CD4-positive, alpha-beta T cell treated with Interleukin-1 beta for 1 hour (primary cell): Measurements from ENCODE around the gene RPE.

Source experiments
- DNase-seq, 2 donors: peaks; one replicate each; pipeline ENCODE4 v3.0.0-alpha.2; 2020 to 2022

Gene RPE

DNA sequence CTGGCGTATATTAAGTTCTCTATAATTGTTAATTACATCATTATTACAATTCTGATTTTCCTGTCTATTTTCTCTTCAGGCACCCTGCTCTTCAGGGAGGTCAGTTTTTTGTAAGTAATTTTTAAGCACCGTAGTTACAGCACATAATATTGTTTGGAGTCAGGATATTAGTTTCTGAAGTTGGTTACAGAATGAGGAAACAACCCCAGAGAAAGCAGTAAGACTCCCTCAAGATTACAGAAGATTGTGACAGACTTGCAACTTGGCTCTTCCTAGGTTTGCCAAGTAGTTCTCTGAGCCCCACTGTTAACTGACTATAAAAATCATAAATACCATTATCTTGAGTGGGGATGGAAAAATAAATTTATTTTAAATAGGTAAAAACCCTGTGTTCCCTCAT, 921 bp downstream of the RPE start:
- DNase-seq = no peak

DNA sequence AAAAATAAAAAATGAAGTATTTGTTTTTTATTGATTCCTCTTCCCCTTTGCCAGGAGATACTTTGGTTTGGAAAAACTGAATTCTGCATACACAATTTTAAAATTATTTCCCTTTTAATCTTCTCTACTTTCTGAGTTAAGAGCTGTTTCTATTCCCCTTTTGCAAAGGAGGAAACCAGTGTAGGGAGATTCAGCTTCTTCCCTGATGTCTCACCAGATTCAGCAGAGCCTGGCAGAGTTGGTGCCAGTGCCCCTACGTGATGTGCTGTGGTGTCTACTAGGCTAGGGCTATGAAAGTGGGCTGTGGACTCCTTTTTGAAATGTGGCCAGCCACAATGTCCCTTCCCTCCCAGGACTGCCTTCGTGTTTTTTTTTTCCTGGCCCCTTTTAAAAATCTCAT, 2.4 kb downstream of the RPE start:
- DNase-seq = no peak

DNA sequence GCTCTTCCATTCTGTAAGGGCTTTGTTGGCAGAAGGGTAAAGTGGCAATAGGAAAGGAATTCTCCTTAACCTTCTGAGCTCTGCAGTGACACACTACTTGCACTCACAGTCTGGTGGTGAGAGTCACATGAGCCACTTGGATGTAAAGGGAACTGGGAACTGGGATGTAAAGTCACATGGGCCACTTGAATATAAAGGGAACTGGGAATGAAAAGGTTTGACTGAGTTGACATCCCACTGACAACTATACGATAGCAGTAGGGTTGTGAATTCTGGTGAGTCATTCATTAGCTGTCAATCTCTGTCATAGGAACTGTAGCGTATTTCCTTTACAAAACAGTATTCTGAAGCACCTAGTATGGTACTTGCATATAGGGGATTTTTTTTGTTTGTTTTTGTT, 5.5 kb downstream of the RPE start:
- no peak for DNase-seq

DNA sequence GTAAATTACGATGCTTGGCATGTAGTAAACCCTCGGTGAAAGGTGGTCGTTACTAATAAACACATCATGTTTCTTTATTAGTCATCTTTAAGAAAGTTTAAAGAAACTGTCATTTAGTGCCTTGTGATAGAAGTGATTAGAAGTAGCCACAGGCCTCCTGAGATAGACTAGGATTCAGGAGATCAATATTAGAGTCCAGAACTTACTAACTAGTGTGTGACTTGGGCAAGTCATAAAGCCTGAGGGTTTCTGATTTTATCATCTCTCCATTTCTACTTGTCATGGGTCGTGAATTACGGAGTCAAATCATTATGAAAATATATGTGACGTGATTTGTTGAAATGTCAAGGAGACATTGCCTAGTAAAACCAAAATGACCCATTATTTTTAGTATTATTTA, 6.7 kb downstream of the RPE start:
- no peak for DNase-seq

DNA sequence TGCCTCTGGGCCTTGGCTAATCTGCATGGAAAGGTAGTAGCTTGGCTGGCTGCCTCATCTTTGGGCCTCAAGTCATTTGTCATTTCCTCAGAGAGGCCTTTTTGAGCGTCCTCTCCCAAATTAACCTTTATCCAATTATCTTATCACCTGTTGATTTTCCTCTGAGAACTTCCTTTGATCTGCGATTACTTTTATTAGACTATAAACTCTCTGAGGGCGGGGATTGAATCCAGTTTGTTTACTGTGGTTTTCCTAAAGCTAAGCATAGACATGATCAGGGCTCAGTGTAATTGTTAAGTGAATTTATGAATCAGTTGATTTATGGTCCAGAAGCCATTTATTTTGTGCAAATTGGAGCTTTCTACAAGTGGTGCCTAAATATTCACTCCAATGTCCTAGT, 7.5 kb downstream of the RPE start:
- DNase-seq = no peak

DNA sequence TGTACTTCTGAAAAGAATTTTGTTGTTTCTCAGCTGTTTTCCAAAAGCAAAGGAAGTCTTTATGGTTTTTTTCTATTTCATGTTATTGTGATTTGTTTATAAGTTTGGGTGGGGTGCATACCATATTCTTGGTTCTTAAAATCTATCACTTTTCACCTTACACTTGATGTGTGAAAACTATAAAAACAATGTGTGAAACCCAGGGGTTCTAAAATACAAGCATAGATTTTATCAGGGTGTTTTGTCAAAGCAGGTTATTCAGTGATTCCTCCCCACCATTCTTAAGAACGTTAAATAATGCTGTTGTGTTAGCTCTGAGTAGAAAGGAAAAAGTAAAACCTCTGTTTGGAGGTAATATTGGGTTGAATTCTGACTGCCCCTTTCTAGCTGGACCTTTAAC, 17.7 kb downstream of the RPE start:
- DNase-seq = peak in 1 of 2 donors; percentile 2

DNA sequence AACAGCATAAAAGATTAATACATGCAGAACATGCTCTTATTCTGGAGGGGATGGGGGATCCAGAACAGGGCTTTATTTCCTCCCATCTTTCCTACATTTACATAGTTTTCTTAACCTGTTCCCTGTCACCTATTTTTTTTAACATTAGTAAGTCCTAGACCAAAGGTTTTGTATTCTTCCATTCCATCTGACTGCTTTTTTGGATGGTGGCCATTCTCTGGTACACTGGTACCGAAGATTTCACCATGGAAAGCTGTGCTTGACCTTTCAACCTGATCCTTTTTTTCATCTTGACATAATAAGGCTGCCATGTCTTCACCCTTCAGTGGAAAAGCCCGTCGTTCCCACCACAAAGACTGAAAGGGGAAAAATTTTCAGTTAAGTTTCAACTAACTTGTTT, 20.4 kb downstream of the RPE start:
- DNase-seq = no peak

DNA sequence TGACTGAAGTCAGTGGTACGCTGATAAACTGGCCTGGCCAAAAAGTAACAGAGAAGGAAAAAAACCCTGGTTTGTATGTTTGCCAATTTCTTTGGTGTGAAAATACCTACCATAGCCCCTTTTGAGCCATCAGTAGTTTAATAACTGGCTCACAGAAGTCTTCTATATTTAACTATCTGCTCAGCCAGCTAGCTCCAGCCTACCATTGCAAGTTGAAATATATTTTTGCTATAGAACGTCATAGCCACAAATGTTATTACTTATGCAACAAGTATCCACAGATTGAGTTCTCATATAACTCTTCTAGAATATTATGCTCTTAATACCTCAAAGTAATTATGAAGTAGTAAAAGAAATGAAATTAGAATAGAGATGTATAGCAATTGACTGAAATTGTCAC, 25.2 kb downstream of the RPE start:
- DNase-seq = no peak

DNA sequence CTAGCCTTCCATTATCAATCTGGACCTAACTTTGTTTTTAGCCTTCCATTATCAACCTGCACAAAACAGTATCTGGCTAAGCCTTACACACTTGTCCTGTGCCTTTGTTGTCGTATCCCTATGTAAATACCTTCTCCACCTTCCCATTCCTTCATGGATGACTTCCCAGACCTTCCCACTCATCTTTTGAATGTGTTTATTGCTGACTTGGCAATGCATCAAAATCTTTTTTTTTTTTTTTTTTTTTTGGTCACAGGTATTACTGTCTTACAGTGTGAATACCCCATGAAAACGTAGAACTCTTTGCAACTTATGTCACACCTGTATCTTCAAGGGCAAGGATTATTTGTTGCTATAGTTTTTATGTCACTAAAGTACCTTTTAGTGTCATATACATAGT, 25.7 kb downstream of the RPE start:
- no peak for DNase-seq

DNA sequence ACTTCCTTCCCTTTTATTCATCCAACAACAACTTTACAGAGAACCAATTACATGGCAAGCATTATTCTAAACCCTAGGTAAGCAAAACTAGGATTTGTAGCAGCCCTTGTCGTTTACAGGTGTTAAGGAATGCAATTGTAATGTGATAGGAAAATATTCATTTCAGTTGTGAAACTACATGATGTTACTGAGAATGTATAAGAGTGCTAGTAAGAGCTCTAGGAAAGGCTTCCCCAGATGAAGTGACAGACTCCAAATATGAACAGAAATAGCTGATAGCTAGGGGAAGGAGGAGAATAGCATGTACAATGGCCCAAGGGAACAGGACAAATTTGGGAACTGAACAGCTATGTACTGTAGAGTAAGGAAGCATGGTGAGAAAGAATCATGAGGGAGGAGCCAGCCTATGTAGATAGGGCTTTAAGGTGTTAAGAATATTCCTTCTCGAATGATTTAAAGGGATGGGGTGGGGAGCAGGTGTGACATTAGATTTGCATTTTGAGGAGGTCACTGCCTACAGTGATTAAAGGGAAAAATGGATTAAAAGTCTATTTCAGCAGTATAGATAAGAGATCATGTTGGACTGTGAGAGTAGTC, 31.7 kb downstream of the RPE start:
- no peak for DNase-seq

DNA sequence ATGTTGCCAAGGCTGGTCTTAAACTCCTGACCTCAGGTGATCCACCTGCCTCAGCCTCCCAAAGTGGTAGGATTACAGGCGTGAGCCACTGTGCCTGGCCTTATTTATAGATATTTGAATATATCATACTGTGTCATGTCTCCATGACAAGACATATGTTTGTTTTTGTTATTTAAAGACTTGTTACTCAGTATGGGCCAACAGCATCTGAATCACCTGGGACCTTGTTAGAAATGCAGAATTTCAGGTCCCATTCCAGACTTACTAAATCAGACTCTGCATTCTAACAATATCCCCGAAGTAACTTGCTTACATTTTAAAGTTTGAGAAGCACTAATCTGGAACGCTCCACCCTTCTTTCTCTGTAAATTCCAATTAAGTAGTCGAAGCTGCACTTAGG, 33.2 kb downstream of the RPE start:
- DNase-seq = no peak

DNA sequence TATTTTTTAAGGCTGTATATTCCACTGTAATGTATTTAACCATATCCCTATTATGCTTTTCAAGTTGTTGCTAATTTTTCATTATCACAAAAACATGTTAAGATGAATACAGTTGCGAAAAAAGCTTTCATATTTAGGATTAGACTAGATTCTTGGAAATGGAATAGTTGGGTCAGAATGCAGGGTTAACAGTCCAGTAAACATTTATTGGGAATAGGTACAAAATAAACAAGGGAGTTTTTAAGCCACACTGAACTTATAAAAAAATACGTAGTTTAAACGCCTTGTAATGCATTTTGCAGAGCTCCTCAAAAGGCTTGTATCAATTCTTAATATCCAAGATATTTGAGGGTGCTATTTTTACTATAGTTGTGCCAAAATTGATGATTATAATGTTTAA, 35.6 kb downstream of the RPE start:
- no peak for DNase-seq

DNA sequence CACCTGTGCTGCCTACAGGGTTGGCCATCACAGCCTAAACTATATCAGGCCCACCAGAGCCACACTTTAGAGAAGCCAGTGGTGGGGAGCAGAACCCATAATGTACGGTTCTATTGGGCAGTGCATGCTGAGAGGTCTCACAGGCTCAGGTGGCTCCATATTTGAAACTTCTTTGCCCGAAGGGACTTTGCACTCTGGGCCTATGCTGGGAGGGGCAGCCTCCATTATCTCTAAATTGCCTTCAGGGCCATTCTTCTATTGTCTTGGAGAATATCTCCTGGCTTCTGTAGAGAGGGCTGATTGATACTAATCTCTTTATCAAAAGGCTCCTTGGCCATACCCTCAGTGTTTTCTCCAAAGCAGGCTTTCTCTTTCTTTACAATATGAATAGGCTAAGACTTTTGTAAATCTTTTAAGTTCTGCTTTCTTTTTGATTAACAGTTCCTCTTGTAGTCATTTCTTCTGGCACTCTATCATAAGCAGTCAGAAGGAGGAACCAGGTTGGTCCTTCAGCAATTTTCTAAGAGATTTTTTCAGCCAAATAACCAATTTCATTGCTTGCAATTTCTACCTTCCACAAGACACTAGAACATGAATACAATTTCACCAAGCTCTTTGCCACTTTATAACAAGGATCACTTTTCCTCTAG, 44.5 kb downstream of the RPE start:
- DNase-seq = no peak

DNA sequence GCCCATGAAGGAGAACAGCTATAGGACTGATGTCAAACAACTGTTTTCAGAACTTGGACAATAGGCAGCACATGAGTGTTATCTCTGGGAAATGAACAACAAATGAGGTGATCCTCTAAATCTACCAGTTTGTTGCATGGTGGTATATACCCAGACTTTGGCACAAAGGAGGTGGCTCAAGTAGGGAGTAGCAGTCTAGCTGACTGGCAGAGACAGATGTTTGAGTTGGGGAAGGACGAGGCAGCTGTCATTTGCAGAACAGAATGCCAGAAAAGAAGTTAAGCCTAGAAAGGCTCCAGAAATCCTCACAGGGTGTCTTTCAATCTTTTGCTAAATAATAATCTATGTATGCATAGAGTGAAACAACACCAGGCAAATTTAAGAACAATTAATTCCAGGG, 47.4 kb downstream of the RPE start:
- DNase-seq = no peak

DNA sequence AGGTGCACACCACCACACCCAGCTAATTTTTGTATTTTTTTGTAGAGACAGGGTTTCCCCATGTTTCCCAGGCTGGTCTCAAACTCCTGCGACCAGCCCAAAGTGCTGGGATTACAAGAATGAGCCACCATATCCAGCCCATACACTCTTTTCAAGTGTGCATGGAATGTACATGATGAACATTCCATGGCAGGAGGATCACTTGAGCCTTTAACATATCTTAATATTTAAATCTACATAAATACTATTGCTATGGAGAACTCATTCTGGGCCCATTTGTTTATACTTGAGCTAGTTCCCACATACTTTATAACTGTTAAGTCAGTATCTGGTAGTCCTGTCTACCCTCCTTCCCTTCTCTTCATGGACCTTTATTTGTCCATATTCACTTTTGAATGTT, 48.4 kb downstream of the RPE start:
- no peak for DNase-seq

DNA sequence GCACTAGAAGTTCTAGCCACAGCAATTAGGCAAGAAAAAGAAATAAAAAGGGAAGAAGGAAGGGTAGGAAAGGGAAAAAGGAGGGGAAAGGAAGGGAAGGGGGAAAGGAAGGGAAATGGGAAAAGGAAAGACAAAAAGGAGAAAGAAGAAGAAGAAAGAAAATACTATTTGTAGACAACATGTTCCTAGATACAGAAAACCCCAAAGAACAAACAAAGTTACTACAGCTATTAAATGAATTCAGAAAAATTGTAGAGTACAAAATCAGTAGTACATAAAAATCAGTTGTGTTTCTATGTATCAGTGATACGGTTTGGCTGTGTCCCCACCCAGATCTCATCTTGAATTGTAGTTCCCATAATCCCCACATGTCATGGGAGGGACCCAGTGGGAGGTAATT, 52.3 kb downstream of the RPE start:
- no peak for DNase-seq

DNA sequence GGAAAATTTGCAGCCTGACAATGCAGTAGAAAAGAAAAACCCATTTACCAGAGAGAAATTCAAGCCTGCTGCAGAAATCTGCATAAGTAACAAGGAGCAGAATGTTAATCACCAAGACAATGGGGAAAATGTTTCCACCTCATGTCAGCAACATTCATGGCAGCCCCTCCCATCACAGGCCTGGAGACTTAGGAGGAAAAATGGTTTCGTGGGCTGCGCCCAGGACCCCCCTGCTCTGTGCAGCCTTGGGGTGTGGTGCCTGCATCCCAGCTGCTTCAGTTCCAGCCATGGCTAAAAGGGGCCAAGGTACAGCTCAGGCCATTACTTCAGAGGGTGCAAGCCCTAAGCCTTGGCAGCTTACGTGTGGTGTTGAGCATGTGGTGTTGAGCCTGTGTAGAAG, 53.4 kb downstream of the RPE start:
- DNase-seq = no peak

DNA sequence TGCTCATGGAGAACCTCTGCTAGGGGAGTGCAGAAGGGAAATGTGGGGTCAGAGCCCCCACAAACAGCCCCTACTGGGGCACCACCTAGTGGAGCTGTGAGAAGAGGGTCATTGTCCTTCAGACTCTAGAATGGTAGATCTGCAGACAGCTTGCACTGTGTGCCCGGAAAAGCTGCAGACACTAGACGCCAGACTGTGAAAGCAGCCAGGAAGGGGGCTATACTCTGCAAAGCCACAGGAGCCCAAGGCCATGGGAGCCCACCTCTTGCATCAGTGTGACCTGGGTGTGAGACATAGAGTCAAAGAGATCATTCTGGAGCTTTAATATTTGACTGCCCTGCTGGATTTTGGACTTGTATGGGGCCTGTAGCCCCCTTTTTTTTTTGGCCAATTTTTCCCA, 60.9 kb downstream of the RPE start:
- DNase-seq = no peak
